Stimulated activated CD4-positive, alpha-beta T cell treated with anti-CD3 and anti-CD28 coated beads, Interleukin-1b, Interleukin-23, amount 100 ng/mL, for 4 hours (primary cell): Measurements from ENCODE around the gene MLYCD.

Experiments
- DNase-seq, 2 donors: peaks; one replicate each; pipeline ENCODE4 v3.0.0-alpha.2; 2020; ENCODE audit warnings: low read depth in 2 of 2

MLYCD gene

GRCh38 chr16:83899272-83899897 lies 470 bp downstream of the MLYCD start:
- DNase-seq: peak; percentile 27 to 37

- DNase-seq: no peak
Observed at GRCh38 chr16:83899978-83900377, 1.1 kb downstream of the MLYCD start.

GRCh38 chr16:83900571-83900970 lies 1.7 kb downstream of the MLYCD start:
- DNase-seq: no peak

- no peak for DNase-seq
Observed at GRCh38 chr16:83901101-83901500, 2.2 kb downstream of the MLYCD start.

- DNase-seq: no peak
Observed at GRCh38 chr16:83903751-83904150, 4.8 kb downstream of the MLYCD start.

GRCh38 chr16:83906683-83907082 lies 7.8 kb downstream of the MLYCD start:
- no peak for DNase-seq

- DNase-seq: no peak
Observed at GRCh38 chr16:83907111-83907510, 8.2 kb downstream of the MLYCD start.

GRCh38 chr16:83907631-83908250 lies 8.8 kb downstream of the MLYCD start:
- DNase-seq: no peak

GRCh38 chr16:83908798-83909197 lies 9.9 kb downstream of the MLYCD start:
- no peak for DNase-seq

- DNase-seq: no peak
Observed at GRCh38 chr16:83911290-83911689, 12.4 kb downstream of the MLYCD start.

GRCh38 chr16:83912519-83913244 lies 13.8 kb downstream of the MLYCD start:
- DNase-seq: no peak

- no peak for DNase-seq
Observed at GRCh38 chr16:83913245-83913633, 14.3 kb downstream of the MLYCD start.

- DNase-seq: no peak
Observed at GRCh38 chr16:83914091-83914710, 15.3 kb downstream of the MLYCD start.

GRCh38 chr16:83915081-83915480 lies 16.2 kb downstream of the MLYCD start:
- DNase-seq: no peak

GRCh38 chr16:83915491-83915890 lies 16.6 kb downstream of the MLYCD start:
- no peak for DNase-seq

- no peak for DNase-seq
Observed at GRCh38 chr16:83917152-83918120, 18.5 kb downstream of the MLYCD start.

GRCh38 chr16:83920894-83921491 lies 22.1 kb downstream of the MLYCD start:
- no peak for DNase-seq

- DNase-seq: no peak
Observed at GRCh38 chr16:83923581-83924365, 24.9 kb downstream of the MLYCD start.

- DNase-seq: no peak
Observed at GRCh38 chr16:83924686-83925085, 25.8 kb downstream of the MLYCD start.
